Panc1 (cell line): Measurements from ENCODE around the gene ACP7. TPM values are rescaled to one million over a fixed set of nuclear protein-coding genes. Genes with fewer than 3 reads are reported as not detected.

Experiments used
- ATAC-seq: fragments of 200-7000 bp; cut with Tn5 transposase; 2 replicates; pipeline ENCODE4 v1.9.1; 2020; ENCODE audit warnings: mild to moderate bottlenecking, moderate library complexity
- BruUV-seq: library from RNA; stranded (reverse); fragments of 400-500 nt; replicated peaks from 2 replicates; lab custom pipeline; 2021; lab: Mats Ljungman, UMichigan
- CTCF ChIA-PET: fragments of 300-600 bp; sonication (Branson Sonifier 250); formaldehyde crosslinking; loops from one replicate; lab custom pipeline; 2022; ENCODE audit warnings: antibody characterized with exemption; lab: Charles Lee
- POLR2A ChIA-PET: fragments of 300-600 bp; sonication (Branson Sonifier 250); formaldehyde crosslinking; loops from one replicate; lab custom pipeline; 2022; ENCODE audit warnings: antibody characterized with exemption; lab: Charles Lee
- DNase-seq: peaks from one replicate; pipeline ENCODE4 v3.0.0-alpha.2; 2010; ENCODE audit warnings: low read depth, low spot score
- H3K27ac ChIP-seq: 2 replicates; pipeline ENCODE4 v1.5.1; 2011; ENCODE audit warnings: mild to moderate bottlenecking, low read length, inconsistent platforms
- H3K27me3 ChIP-seq: fragments of 200-500 bp; sonication (Bioruptor generic); 2 replicates; pipeline ENCODE4 v1.6.0; 2014; ENCODE audit warnings: low read length, inconsistent platforms; ENCODE audit not compliant: control insufficient read depth, insufficient read depth
- H3K36me3 ChIP-seq: fragments of 200-500 bp; sonication (Bioruptor generic); 2 replicates; pipeline ENCODE4 v1.5.1; 2014; ENCODE audit warnings: inconsistent platforms, mild to moderate bottlenecking, low read length, moderate library complexity; ENCODE audit not compliant: control insufficient read depth, insufficient read depth
- H3K4me1 ChIP-seq: 2 replicates; pipeline ENCODE4 v1.5.1; 2011; ENCODE audit warnings: inconsistent platforms, mild to moderate bottlenecking, low read length, moderate library complexity; ENCODE audit not compliant: control insufficient read depth, insufficient read depth
- H3K4me3 ChIP-seq, 2 experiments: 2 replicates each; pipeline ENCODE4 v1.5.1; 2011 to 2012; ENCODE audit warnings: low read depth in 2 of 2, low read length in 2 of 2, mild to moderate bottlenecking in 2 of 2, inconsistent platforms in 1 of 2, moderate library complexity in 1 of 2
- H3K9me3 ChIP-seq: fragments of 200-500 bp; sonication (Bioruptor generic); 2 replicates; pipeline ENCODE4 v1.5.1; 2014; ENCODE audit warnings: low read depth, mild to moderate bottlenecking, inconsistent platforms, low read length, moderate library complexity; ENCODE audit not compliant: control insufficient read depth, insufficient read depth
- POLR2AphosphoS5 ChIP-seq: IDR thresholded peaks from 2 replicates; pipeline ENCODE4 v1.6.1; 2012; ENCODE audit warnings: mild to moderate bottlenecking, low read depth, low read length, moderate library complexity
- SIN3A ChIP-seq: IDR thresholded peaks from 2 replicates; pipeline ENCODE4 v1.6.1; 2012; ENCODE audit warnings: low read depth, mild to moderate bottlenecking, low read length, moderate library complexity, borderline replicate concordance; ENCODE audit not compliant: insufficient read depth
- TCF7L2 ChIP-seq: IDR thresholded peaks from 2 replicates; pipeline ENCODE4 v1.6.1; 2011; ENCODE audit warnings: mild to moderate bottlenecking, low read depth, low read length, inconsistent platforms
- in situ Hi-C: cut with HindIII; loops from 2 replicates; pipeline ENCODE4 v1.10.0; 2016; ENCODE audit warnings: low sequenced_read_pairs, low pct_unique_long_range_greater_than_20kb
- intact Hi-C: fragments of 100-400 bp; cut with micrococcal nuclease; formaldehyde crosslinking; loops from one replicate; pipeline ENCODE4 v1.10.0; 2022; ENCODE audit not compliant: unreplicated experiment
- total RNA-seq: library from RNA; stranded (reverse); gene quantifications from one replicate; pipeline ENCODE4 v1.2.1, GENCODE V29; 2021; ENCODE audit not compliant: unreplicated experiment
- TF ChIP-seq, protein P1 (sequence below), 2 experiments: IDR thresholded peaks; 2 replicates each; pipeline ENCODE4 v1.6.1; 2011 to 2012; ENCODE audit warnings: low read depth in 2 of 2, control low read depth in 1 of 2, low read length in 1 of 2, mild to moderate bottlenecking in 1 of 2, moderate library complexity in 1 of 2; ENCODE audit not compliant: insufficient read depth in 1 of 2
- TF ChIP-seq, protein P2 (sequence below): fragments of 450-650 bp; IDR thresholded peaks from 2 replicates; pipeline ENCODE4 v1.5.1; 2017; ENCODE audit warnings: mild to moderate bottlenecking

ACP7 gene
- total RNA-seq, 1 experiment from 2014 or later = 10.3 TPM

GRCh38 chr19:39136225-39136940 lies 52.2 kb downstream of the ACP7 start:
- H3K36me3 ChIP-seq = no peaks in the 10 kb centered on the region
- ATAC-seq (0 out of 2 replicates have a peak, but pooled peaks have one; percentile 8), DNase-seq (no peak)
- BruUV-seq = no TSS peak
- H3K27ac ChIP-seq = peak overlapping the region; percentile 6; the same call in 1 of the 2 replicates
- TF ChIP-seq SIN3A = no peak
- TF ChIP-seq, protein P1, sequence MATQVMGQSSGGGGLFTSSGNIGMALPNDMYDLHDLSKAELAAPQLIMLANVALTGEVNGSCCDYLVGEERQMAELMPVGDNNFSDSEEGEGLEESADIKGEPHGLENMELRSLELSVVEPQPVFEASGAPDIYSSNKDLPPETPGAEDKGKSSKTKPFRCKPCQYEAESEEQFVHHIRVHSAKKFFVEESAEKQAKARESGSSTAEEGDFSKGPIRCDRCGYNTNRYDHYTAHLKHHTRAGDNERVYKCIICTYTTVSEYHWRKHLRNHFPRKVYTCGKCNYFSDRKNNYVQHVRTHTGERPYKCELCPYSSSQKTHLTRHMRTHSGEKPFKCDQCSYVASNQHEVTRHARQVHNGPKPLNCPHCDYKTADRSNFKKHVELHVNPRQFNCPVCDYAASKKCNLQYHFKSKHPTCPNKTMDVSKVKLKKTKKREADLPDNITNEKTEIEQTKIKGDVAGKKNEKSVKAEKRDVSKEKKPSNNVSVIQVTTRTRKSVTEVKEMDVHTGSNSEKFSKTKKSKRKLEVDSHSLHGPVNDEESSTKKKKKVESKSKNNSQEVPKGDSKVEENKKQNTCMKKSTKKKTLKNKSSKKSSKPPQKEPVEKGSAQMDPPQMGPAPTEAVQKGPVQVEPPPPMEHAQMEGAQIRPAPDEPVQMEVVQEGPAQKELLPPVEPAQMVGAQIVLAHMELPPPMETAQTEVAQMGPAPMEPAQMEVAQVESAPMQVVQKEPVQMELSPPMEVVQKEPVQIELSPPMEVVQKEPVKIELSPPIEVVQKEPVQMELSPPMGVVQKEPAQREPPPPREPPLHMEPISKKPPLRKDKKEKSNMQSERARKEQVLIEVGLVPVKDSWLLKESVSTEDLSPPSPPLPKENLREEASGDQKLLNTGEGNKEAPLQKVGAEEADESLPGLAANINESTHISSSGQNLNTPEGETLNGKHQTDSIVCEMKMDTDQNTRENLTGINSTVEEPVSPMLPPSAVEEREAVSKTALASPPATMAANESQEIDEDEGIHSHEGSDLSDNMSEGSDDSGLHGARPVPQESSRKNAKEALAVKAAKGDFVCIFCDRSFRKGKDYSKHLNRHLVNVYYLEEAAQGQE (IDR thresholded peaks at IDR 0.05; ENCODE audit: insufficient read depth in 1 of 2, low read depth in 2 of 2, low read length in 1 of 2) = no peak
- no peak for TF ChIP-seq POLR2AphosphoS5
- TF ChIP-seq, protein P2, sequence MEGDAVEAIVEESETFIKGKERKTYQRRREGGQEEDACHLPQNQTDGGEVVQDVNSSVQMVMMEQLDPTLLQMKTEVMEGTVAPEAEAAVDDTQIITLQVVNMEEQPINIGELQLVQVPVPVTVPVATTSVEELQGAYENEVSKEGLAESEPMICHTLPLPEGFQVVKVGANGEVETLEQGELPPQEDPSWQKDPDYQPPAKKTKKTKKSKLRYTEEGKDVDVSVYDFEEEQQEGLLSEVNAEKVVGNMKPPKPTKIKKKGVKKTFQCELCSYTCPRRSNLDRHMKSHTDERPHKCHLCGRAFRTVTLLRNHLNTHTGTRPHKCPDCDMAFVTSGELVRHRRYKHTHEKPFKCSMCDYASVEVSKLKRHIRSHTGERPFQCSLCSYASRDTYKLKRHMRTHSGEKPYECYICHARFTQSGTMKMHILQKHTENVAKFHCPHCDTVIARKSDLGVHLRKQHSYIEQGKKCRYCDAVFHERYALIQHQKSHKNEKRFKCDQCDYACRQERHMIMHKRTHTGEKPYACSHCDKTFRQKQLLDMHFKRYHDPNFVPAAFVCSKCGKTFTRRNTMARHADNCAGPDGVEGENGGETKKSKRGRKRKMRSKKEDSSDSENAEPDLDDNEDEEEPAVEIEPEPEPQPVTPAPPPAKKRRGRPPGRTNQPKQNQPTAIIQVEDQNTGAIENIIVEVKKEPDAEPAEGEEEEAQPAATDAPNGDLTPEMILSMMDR = no peak
- no peak for TF ChIP-seq TCF7L2
- CTCF ChIA-PET = interaction anchor here (0.6 kb wide), 1 partner anchor 10 kb away, joined by 5 read pairs; no protein-coding TSS in a partner anchor
- in situ Hi-C loops (no loop called here), intact Hi-C loops (no loop called here)
- H3K4me3 ChIP-seq = no peak overlapping the region
- peaks cover 65% of the 10 kb centered on the region for H3K4me1 ChIP-seq
- H3K27me3 ChIP-seq = no peaks in the 10 kb centered on the region
- no peaks in the 10 kb centered on the region for H3K9me3 ChIP-seq
- POLR2A ChIA-PET = no interaction called here

GRCh38 chr19:39137131-39137530 lies 53.0 kb downstream of the ACP7 start:
- Histone ChIP-seq H3K9me3 (no peaks in the 10 kb centered on the region), H3K27ac (no peak overlapping the region), H3K4me1 (peaks cover 57% of the 10 kb centered on the region), H3K36me3 (no peaks in the 10 kb centered on the region), H3K27me3 (no peaks in the 10 kb centered on the region), H3K4me3 (no peak overlapping the region)
- intact Hi-C loops (no loop called here), in situ Hi-C loops (no loop called here)
- CTCF ChIA-PET = no interaction called here
- ATAC-seq (no peak), DNase-seq (no peak)
- no TSS peak for BruUV-seq
- TF ChIP-seq, protein P2 = no peak
- TF ChIP-seq, protein P1 (IDR thresholded peaks at IDR 0.05; ENCODE audit: insufficient read depth in 1 of 2, low read depth in 2 of 2, low read length in 1 of 2) = no peak
- TF ChIP-seq SIN3A (no peak), TCF7L2 (no peak), POLR2AphosphoS5 (no peak; the same call in 1 of the 2 replicates)
- POLR2A ChIA-PET = interaction anchor here (0.6 kb wide), 2 partner anchors 36 to 38 kb away, joined by 6 to 9 read pairs; no protein-coding TSS in a partner anchor
